HUES48 (cell line): ENCODE measurements around the gene GMPR.

ENCODE experiments used
- H3K27ac ChIP-seq: one replicate; pipeline ENCODE4 v1.7.0; 2013; ENCODE audit warnings: low read depth, low read length, inconsistent platforms
- H3K27me3 ChIP-seq: 2 replicates; pipeline ENCODE4 v1.6.1; 2013; ENCODE audit warnings: mild to moderate bottlenecking, low read length; ENCODE audit not compliant: control insufficient read depth, insufficient read depth
- H3K36me3 ChIP-seq: 2 replicates; pipeline ENCODE4 v1.6.1; 2013; ENCODE audit warnings: low read length; ENCODE audit not compliant: control insufficient read depth, insufficient read depth
- H3K4me1 ChIP-seq: 2 replicates; pipeline ENCODE4 v1.6.1; 2013; ENCODE audit warnings: mild to moderate bottlenecking, low read length; ENCODE audit not compliant: control insufficient read depth, insufficient read depth
- H3K4me3 ChIP-seq: 2 replicates; pipeline ENCODE4 v1.5.1; 2013; ENCODE audit warnings: mild to moderate bottlenecking, low read depth, low read length
- H3K9ac ChIP-seq: 2 replicates; pipeline ENCODE4 v1.6.1; 2013; ENCODE audit warnings: mild to moderate bottlenecking, low read depth, low read length, moderate library complexity
- H3K9me3 ChIP-seq: 2 replicates; pipeline ENCODE4 v1.6.1; 2013; ENCODE audit warnings: low read length; ENCODE audit not compliant: control insufficient read depth, insufficient read depth

Gene GMPR

DNA sequence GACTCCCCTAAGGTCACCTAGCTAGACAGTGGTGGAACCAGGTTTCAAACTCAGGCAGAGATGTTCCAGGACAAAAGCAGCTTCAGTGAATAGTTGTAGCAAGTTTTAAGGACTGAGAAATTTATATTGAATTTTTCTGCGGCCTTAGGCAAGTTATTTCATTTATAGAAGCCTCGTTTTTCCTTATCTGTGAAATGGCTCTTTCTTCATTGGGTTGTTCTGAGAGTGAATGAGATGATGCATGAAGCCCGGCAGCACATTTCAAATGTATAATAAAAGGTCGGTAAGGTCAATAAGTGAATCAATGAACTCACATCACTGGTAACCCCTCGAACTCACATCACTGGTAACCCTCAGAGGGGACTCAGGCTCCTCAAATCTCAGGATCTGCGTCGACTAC is 1.1 kb upstream of the GMPR start:
- Histone ChIP-seq H3K27me3 (peaks cover 58% of the 10 kb centered on the region), H3K9ac (no peak overlapping the region), H3K27ac (no peak overlapping the region), H3K4me3 (no peak overlapping the region), H3K36me3 (no peaks in the 10 kb centered on the region), H3K4me1 (peaks cover 6% of the 10 kb centered on the region; the same call in 1 of the 2 replicates), H3K9me3 (no peaks in the 10 kb centered on the region)

DNA sequence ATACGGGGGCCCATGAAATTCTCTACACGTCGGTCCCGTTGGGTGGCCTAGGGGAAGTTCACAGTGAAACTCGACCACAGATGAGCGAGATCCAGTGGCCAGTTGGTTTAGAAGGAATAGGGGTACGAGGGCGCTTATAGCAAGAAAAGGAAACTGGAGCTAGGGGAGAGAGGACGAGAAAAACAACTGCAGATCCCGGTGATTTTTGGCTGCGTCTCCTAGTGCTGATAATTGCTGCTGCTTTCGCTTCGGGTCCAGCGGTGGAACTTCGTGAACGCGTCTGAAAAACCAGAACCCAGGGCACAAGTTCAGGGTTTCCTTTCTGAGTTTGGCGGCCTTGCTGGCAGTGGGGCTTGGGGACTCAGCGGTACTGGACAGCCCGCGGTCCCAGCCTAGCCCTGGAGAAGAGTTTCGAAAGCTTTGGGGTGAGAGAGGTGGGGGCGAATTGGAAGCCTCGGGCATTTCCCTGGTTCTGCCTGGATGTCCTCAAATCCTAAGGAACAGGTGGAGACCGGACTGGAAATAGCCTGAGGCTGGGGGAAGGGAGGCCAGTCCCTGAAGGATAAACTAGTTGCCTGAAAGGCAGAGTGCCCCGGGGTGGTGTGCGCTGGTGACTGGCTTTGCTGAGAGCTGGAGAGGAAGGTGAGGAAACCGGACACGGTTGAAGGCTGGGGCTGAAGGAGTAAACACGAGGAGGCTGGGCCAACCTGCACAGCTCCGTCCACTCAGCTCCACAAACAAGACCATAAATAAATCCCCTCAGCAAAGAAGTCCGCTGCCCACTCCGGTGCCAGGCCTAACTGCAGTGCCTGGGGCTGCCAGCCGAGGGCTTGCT is 793 bp downstream of the GMPR start:
- no peaks in the 10 kb centered on the region for H3K9me3 ChIP-seq
- H3K9ac ChIP-seq: no peak overlapping the region
- no peaks in the 10 kb centered on the region for H3K36me3 ChIP-seq
- peaks cover 58% of the 10 kb centered on the region for H3K27me3 ChIP-seq
- H3K4me1 ChIP-seq: peaks cover 6% of the 10 kb centered on the region; the same call in 1 of the 2 replicates
- H3K27ac ChIP-seq: no peak overlapping the region
- peak overlapping the region; percentile 56 for H3K4me3 ChIP-seq

DNA sequence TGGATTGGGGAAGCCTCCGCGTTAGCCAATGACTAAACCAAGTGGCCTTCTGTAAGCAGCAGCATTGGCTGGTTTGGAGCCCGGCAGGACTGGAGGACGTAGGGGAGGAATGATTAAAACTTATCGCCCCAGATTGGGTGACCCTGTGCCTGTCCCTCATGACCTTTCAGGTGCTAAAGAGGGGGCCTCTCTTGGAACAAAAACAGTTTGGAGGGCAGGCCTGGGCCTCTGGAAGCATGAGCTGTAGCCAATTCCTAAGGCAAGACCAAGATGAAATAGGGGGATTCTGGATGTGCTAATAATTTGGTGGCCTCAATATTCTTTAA is 1.4 kb downstream of the GMPR start:
- H3K27ac ChIP-seq: no peak overlapping the region
- peaks cover 58% of the 10 kb centered on the region for H3K27me3 ChIP-seq
- H3K4me1 ChIP-seq: peaks cover 6% of the 10 kb centered on the region; the same call in 1 of the 2 replicates
- H3K36me3 ChIP-seq: no peaks in the 10 kb centered on the region
- no peaks in the 10 kb centered on the region for H3K9me3 ChIP-seq
- peak overlapping the region; percentile 56; the same call in 1 of the 2 replicates for H3K4me3 ChIP-seq
- H3K9ac ChIP-seq: no peak overlapping the region

DNA sequence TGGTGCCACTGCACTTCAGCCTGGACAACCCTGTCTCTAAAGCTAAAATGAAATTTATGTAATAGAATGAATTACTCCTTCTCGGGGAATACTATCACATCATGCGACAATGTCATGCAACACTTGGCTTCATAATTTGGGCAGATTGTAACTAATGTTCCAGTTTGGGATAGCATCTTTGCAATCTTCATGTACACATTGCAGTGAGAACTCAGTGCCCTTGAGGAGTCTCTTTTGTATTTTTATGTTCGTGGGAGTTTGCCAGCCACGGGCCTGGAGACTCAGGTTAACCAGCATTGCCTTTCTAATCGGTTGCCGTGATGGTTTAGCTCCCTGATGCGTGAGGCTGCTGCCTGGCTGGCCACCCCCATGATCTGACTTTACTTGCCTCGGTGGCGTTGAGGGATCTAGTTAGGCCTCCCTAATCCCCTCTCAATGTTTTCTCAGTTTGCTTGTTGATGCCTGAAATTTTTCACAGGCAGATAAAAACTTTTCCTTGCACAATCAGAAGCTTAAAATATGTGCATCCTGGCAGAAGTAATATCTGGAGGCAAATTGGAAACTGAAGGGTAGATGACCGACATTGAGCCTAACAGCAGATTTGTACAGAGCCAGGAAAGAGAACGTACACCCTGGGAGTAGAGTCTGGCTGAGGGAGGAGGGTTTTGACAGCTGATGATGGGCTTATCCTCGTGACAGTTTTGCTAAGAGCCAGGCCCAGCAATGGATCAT is 2.4 kb downstream of the GMPR start:
- Histone ChIP-seq H3K27ac (no peak overlapping the region), H3K4me1 (peaks cover 10% of the 10 kb centered on the region; the same call in 1 of the 2 replicates), H3K27me3 (peaks cover 53% of the 10 kb centered on the region), H3K36me3 (no peaks in the 10 kb centered on the region), H3K9ac (no peak overlapping the region), H3K4me3 (no peak overlapping the region), H3K9me3 (no peaks in the 10 kb centered on the region)

DNA sequence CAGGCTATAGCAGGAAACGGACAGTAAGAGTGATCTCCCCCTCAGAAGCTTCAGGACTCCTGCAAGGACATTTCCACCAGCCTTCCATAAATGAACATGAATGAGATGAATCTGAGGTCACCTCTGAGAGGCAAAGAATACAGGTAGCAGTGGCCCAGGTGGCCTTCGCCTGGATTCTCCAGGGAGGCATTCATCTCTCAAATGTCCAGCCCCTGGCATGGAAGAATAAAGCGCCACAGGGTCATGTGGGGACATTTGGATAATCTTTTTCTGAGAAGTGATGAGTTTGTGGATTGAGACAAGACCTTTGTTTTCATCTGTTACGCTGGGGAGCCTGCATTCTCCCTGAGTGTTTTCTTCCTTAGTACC is 2.9 kb downstream of the GMPR start:
- H3K27me3 ChIP-seq: peaks cover 48% of the 10 kb centered on the region
- H3K36me3 ChIP-seq: no peaks in the 10 kb centered on the region
- no peak overlapping the region for H3K4me3 ChIP-seq
- no peak overlapping the region for H3K9ac ChIP-seq
- H3K27ac ChIP-seq: no peak overlapping the region
- H3K9me3 ChIP-seq: no peaks in the 10 kb centered on the region
- peaks cover 10% of the 10 kb centered on the region; the same call in 1 of the 2 replicates for H3K4me1 ChIP-seq

DNA sequence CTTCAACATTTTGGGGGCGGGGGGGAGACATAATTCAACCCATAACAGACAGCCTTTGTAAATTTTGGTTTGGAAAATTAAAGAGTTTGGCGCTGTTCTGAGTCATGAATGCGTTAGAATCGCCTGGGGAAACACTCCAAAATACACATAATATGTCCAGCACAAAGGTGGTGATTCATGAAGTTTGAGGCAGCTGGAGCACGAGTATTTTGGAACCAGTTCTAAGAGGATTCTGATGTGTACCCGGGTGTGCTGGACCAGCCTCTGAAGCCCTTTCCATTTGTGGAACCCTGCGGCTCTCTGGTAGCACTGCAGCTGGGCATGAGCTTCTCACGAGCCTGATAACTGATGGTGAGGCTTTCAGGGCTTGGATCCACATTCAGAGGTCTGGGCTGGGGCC is 4.7 kb downstream of the GMPR start:
- Histone ChIP-seq H3K9ac (no peak overlapping the region), H3K27ac (no peak overlapping the region), H3K4me1 (peaks cover 10% of the 10 kb centered on the region; the same call in 1 of the 2 replicates), H3K27me3 (peaks cover 30% of the 10 kb centered on the region), H3K4me3 (no peak overlapping the region), H3K9me3 (no peaks in the 10 kb centered on the region), H3K36me3 (no peaks in the 10 kb centered on the region)

DNA sequence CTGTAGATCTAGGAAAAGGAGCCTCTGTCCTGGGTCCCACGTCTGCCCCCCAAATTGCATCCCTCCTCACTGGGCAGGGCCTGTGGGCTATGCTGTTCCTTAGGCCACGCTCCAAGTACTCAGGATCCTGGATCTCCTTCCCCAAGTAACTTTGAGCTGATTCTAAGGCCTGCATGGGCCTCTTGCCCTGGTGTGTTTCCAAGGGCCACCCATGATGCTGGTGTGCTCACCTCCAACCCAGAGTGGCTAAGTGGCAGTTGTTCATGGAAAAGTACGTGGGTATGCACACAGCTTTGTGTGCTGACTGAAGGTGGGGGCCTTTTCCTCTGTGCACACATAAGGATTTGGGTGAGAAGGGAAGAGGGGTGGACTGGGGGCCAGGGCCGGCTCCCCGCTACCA is 5.3 kb downstream of the GMPR start:
- peaks cover 24% of the 10 kb centered on the region for H3K27me3 ChIP-seq
- no peak overlapping the region for H3K9ac ChIP-seq
- H3K27ac ChIP-seq: no peak overlapping the region
- H3K9me3 ChIP-seq: no peaks in the 10 kb centered on the region
- H3K36me3 ChIP-seq: no peaks in the 10 kb centered on the region
- H3K4me1 ChIP-seq: peaks cover 10% of the 10 kb centered on the region; the same call in 1 of the 2 replicates
- no peak overlapping the region for H3K4me3 ChIP-seq

DNA sequence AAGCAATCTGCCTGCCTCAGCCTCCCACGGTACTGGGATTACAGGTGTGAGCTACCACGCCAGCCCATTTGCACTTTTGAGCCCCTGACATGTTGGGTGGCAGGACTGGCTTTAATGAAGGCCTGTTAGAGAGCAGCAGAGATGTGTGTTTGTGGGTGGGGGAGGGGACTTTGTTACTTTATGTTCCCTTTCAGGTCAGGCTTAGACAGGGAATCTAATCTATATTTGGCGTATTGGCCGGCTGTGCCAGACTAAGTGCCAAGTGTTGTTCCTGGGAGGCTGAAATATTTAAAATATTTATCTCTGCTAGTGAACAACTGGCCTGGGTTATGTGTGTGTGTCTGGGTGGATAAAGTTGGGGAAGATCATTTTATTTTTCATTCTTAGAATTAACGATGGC is 6.1 kb downstream of the GMPR start:
- no peaks in the 10 kb centered on the region for H3K9me3 ChIP-seq
- peaks cover 6% of the 10 kb centered on the region; the same call in 1 of the 2 replicates for H3K4me1 ChIP-seq
- no peaks in the 10 kb centered on the region for H3K36me3 ChIP-seq
- no peak overlapping the region for H3K4me3 ChIP-seq
- H3K9ac ChIP-seq: no peak overlapping the region
- no peak overlapping the region for H3K27ac ChIP-seq
- H3K27me3 ChIP-seq: peaks cover 16% of the 10 kb centered on the region

DNA sequence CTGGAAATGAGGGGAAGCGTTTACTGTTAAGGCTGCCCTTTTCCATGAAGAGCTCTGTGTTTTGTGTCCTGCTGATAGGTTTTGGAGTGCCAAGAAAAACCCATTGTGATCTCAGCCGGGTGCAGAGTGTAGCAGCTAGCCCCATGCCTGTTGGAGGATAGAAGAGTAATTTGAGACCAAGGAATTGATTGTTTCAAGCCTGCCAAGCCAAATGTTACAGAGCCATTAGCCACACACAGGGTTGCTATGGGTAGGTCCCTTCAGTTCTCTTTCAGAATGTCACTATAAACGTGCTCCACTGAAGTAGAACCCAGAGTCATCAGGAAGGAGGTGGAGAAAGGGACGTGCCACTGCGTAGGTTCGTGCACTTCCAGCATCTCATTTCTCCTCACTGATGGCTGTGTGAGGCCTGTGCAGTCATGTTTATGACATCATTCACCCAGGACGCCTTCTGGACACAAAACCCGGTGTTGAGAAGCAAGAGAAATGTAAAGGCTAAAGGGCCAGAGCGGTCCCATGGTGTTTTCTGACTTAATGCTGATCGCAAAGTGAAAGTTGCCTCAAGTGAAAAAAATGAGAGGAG is 6.6 kb downstream of the GMPR start:
- H3K27me3 ChIP-seq: peaks cover 11% of the 10 kb centered on the region
- H3K36me3 ChIP-seq: no peaks in the 10 kb centered on the region
- no peaks in the 10 kb centered on the region for H3K9me3 ChIP-seq
- no peak overlapping the region for H3K9ac ChIP-seq
- H3K4me3 ChIP-seq: no peak overlapping the region
- peaks cover 5% of the 10 kb centered on the region for H3K4me1 ChIP-seq
- H3K27ac ChIP-seq: no peak overlapping the region

DNA sequence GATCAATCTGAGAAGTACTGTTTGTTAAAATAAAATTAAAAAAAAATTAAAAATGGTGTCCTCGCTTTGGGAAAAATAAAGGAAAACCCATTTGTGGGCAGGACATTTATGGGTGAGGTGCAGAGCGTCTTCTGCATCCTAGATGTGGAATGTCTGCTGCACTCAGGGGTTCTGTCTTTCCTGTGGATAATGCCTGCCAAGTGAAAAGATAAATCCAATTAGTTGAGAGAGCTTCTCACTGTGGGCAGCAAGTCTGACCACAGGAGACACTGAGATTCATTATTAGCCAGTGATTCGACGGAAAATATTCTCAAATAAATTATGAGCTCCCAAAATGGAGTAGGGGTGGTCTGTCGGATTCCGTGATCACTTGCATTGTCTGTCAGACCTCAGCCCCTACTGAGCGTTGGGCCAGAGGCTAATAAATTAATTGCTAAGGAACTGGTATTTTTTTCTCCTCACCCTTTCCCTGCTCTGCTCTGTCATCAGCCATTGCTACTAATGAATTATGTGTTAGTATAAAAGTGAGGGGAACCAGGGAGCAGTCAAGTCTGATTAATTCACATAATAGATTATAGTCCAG is 10.0 kb downstream of the GMPR start:
- Histone ChIP-seq H3K27ac (no peak overlapping the region), H3K9me3 (no peaks in the 10 kb centered on the region), H3K4me3 (no peak overlapping the region), H3K9ac (no peak overlapping the region), H3K4me1 (peaks cover 10% of the 10 kb centered on the region), H3K27me3 (no peaks in the 10 kb centered on the region), H3K36me3 (no peaks in the 10 kb centered on the region)
